GM10248 (cell line): Measurements from ENCODE around the gene GRK4.
"Not testable (repeated sequence)": the region's sequence is repeated elsewhere in the genome, so short reads cannot be mapped to it uniquely, and the experiment has no call there.

Source experiments
- CTCF ChIA-PET: fragments of 300-600 bp; sonication (Branson Sonifier 250); formaldehyde crosslinking; extraction: SDS; loops from one replicate; lab custom pipeline; 2021; ENCODE audit warnings: antibody characterized with exemption; lab: Yijun Ruan, JAX
- POLR2A ChIA-PET: fragments of 350-650 bp; sonication (Branson Sonifier 250); formaldehyde crosslinking; extraction: SDS; loops from one replicate; lab custom pipeline; 2020; ENCODE audit warnings: antibody characterized with exemption; lab: Yijun Ruan, JAX
- DNase-seq: peaks from one replicate; pipeline ENCODE4 v3.0.0; 2012; ENCODE audit errors: extremely low spot score
- CTCF ChIP-seq: IDR thresholded peaks from 2 replicates; pipeline ENCODE4 v1.5.1; 2012; ENCODE audit warnings: mild to moderate bottlenecking, low read depth; ENCODE audit errors: extremely low read depth, missing control alignments, control extremely low read depth

The GRK4 gene

DNA sequence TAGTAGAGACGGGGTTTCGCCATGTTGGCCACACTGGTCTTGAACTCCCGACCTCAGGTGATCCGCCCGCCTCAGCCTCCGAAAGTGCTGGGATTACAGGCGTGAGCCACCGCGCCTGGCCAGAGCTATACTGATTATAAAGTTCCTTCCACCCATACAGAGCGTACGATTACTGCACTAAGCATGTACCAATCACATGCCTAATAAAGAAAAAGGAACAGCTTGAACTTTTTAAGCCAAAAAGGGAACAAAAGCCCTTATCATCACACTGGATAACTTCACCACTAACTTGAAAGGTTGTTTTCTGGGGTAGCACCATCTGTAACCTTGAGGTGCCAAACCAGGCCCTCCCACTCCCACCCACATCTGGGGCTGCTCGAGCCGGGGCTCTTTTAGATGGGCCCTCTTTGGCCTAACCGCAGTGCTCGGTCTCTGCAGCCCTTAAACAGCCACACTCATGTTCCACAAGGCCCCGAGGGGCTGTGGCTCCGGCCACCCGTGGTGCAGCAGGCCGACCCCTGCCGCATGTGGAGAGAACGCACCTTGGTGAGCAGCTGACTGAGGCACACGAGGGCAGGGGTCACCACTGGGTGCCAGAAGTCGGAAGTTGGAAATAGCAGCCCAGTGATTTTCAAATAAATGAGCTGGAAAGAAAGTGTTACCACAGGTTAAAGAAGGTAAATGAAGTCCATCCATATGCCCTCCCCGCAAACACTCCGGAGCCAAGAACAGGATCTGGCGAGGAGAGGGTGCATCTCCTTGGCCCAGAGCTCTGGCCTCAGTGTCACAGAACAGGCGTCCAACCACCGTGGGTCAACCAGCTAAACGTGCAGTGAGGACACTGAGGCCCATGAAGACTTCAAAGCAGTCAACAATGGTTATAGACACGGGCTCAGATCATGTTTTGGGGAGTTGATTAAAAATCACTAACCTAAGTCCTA lies 18.5 kb upstream of the GRK4 start:
- no peak for TF ChIP-seq CTCF
- ChIA-PET POLR2A (interaction anchor here (0.5 to 1.1 kb wide), 2 partner anchors 10 to 197 kb away, joined by 3 read pairs; no protein-coding TSS in a partner anchor), CTCF (interaction anchor here (0.7 to 2.6 kb wide), 7 partner anchors 9 to 20 kb away, joined by 3 to 11 read pairs (median 3); partner anchors contain the start of gene GRK4)

DNA sequence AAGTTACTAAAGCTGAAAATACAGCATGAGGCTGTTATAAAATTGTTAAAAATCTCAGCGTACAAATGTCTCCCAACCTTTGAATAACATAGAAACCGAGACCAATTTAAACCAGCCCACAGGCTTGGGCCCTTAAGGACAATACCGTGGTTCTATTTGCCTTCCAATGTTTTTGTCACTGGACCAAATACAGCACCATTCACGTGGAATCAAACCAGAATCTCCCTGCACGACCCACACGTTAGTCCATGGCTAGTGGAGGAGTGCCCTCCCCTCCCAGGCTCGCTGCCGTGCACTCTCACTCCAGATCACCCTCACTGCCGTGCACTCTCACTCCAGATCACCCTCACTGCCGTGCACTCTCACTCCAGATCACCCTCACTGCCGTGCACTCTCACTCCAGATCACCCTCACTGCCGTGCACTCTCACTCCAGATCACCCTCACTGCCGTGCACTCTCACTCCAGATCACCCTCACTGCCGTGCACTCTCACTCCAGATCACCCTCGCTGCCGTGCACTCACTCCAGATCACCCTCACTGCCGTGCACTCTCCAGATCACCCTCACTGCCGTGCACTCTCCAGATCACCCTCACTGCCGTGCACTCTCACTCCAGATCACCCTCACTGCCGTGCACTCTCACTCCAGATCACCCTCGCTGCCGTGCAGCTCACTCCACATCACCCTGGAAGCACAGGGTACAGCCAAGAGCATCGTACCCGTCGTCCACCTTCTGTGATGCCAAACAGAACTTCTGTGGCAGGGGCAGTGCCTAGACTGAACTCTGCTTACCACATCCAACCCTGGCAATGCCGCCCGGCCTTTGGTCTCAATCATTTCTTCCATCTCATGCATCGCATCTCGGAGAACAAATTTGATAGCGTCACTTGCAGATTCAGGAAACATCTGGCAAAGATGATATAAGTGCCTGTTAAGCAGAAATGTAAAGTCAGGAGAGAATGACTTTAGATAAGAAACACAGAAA lies 17.5 kb upstream of the GRK4 start:
- POLR2A ChIA-PET, result interaction anchor here (1.1 kb wide), 1 partner anchor 11 kb away, joined by 3 read pairs; no protein-coding TSS in a partner anchor
- DNase-seq, result not testable (repeated sequence)
- CTCF ChIA-PET, result interaction anchor here (0.7 to 2.6 kb wide), 5 partner anchors 8 to 18 kb away, joined by 3 to 11 read pairs (median 4); partner anchors contain the start of gene GRK4

More for the DNA sequence above, 18.5 kb upstream of the GRK4 start:
- no peak for DNase-seq

GRCh38 chr4:2946812-2947600 lies 16.4 kb upstream of the GRK4 start:
- no peak for DNase-seq
- ChIA-PET CTCF (interaction anchor here (0.8 to 1.8 kb wide), 3 partner anchors 9 to 183 kb away, joined by 3 to 8 read pairs (median 4); no protein-coding TSS in a partner anchor), POLR2A (no interaction called here)
- TF ChIP-seq CTCF, result no peak

DNA sequence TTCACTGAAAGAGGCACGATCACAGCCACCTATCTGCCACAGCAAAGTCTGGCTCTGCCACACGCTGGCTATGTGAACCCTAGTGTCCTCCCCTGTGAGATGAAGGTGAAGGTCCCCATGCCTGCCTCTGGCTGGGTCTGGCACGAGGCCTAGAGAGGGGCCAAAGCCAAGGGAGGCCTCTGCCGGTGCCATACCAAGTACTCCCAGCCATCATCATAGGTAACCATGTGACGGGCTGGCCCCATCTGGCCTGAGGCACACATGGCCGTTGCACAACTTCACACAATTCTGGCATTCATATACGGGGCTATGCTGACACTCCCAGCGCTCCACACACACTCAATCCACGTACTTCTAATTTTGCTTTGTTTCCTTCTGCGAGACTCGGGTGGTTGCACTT lies 15.4 kb upstream of the GRK4 start:
- POLR2A ChIA-PET, result no interaction called here
- no peak for DNase-seq
- no peak for TF ChIP-seq CTCF
- CTCF ChIA-PET, result interaction anchor here (1.1 to 3.6 kb wide), 6 partner anchors 8 to 31 kb away, joined by 3 to 12 read pairs (median 6); no protein-coding TSS in a partner anchor

GRCh38 chr4:2948895-2949781 lies 14.2 kb upstream of the GRK4 start:
- CTCF ChIA-PET, result interaction anchor here (1.3 to 3.6 kb wide), 5 partner anchors 9 to 88 kb away, joined by 3 to 12 read pairs (median 6); no protein-coding TSS in a partner anchor
- POLR2A ChIA-PET, result interaction anchor here (1.4 kb wide), 1 partner anchor 13 kb away, joined by 3 read pairs; no protein-coding TSS in a partner anchor
- no peak for DNase-seq
- peak; percentile 42 for TF ChIP-seq CTCF

DNA sequence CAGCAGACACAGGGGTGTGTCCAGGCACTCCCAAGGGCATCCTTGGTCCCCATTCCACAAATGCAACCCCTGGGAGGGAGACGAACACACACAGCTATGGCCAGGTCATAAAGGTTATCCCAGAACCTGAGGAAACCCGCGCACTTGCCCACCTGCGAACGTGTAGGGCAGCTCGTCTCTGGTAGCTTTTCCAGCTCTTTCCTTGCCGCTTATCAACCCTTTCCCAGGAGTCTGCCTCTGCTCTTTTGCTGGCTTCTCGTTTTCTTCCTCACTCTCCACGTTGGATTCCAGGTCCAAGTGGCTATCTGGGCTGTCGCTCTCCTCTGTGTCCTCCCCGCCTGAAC lies 13.6 kb upstream of the GRK4 start:
- no peak for TF ChIP-seq CTCF

More for the DNA sequence above, 13.6 kb upstream of the GRK4 start:
- no peak for DNase-seq
- ChIA-PET CTCF (interaction anchor here (1.6 to 3.6 kb wide), 4 partner anchors 10 to 88 kb away, joined by 4 to 12 read pairs (median 9); no protein-coding TSS in a partner anchor), POLR2A (interaction anchor here (1.4 kb wide), 1 partner anchor 14 kb away, joined by 3 read pairs; no protein-coding TSS in a partner anchor)
